ELR (cell line): ENCODE measurements around the gene SYNGAP1.

Experiments used
- DNase-seq: peaks from one replicate; pipeline ENCODE4 v3.0.0-alpha.2; 2015; ENCODE audit warnings: low read depth

The SYNGAP1 gene

GRCh38 chr6:33404884-33405283, 15.0 kb upstream of the SYNGAP1 start:
- no peak for DNase-seq

GRCh38 chr6:33405386-33405940, 14.4 kb upstream of the SYNGAP1 start:
- no peak for DNase-seq

GRCh38 chr6:33406126-33406525, 13.7 kb upstream of the SYNGAP1 start:
- DNase-seq, result no peak

- peak; percentile 65 for DNase-seq
These were observed 12.6 kb upstream of the SYNGAP1 start for GRCh38 chr6:33407132-33407718.

GRCh38 chr6:33410050-33410710, 9.7 kb upstream of the SYNGAP1 start:
- DNase-seq, result peak; percentile 98

GRCh38 chr6:33410711-33411631, 8.9 kb upstream of the SYNGAP1 start, which contains the start of gene PHF1:
TSS of gene PHF1 (plus strand) at chr6:33411014. CDS start at chr6:33412264, 1,250 bp downstream.
- DNase-seq, result peak; percentile 84

- DNase-seq, result no peak
These were observed 8.2 kb upstream of the SYNGAP1 start for GRCh38 chr6:33411632-33412005.

- DNase-seq, result no peak
These were observed 7.5 kb upstream of the SYNGAP1 start for GRCh38 chr6:33412140-33413009.

- DNase-seq, result no peak
These were observed 6.4 kb upstream of the SYNGAP1 start for GRCh38 chr6:33413241-33414120.

GRCh38 chr6:33414592-33415271, 5.1 kb upstream of the SYNGAP1 start:
- DNase-seq, result peak; percentile 49

- no peak for DNase-seq
These were observed 4.0 kb upstream of the SYNGAP1 start for GRCh38 chr6:33415831-33416230.

- DNase-seq, result peak; percentile 67
These were observed 3.3 kb upstream of the SYNGAP1 start for GRCh38 chr6:33416386-33417127.

GRCh38 chr6:33417128-33417902, 2.5 kb upstream of the SYNGAP1 start:
- peak; percentile 99 for DNase-seq

GRCh38 chr6:33417903-33418689, 1.8 kb upstream of the SYNGAP1 start, which contains the start of gene CUTA:
TSS of gene CUTA (minus strand) at chr6:33418107. CDS start at chr6:33418000, 107 bp downstream.
- peak; percentile 100 for DNase-seq

- DNase-seq, result peak; percentile 33
These were observed 1.1 kb upstream of the SYNGAP1 start for GRCh38 chr6:33418690-33419291.

GRCh38 chr6:33420491-33421343, 852 bp downstream of the SYNGAP1 start:
- peak; percentile 29 for DNase-seq
